Inferior parietal cortex (tissue), 1 donor: ENCODE results near the gene PTPRN2.

Experiments used
- DNase-seq: peaks from one replicate; pipeline ENCODE4 v3.0.0-alpha.2; 2016; ENCODE audit errors: extremely low spot score

PTPRN2 gene

DNA sequence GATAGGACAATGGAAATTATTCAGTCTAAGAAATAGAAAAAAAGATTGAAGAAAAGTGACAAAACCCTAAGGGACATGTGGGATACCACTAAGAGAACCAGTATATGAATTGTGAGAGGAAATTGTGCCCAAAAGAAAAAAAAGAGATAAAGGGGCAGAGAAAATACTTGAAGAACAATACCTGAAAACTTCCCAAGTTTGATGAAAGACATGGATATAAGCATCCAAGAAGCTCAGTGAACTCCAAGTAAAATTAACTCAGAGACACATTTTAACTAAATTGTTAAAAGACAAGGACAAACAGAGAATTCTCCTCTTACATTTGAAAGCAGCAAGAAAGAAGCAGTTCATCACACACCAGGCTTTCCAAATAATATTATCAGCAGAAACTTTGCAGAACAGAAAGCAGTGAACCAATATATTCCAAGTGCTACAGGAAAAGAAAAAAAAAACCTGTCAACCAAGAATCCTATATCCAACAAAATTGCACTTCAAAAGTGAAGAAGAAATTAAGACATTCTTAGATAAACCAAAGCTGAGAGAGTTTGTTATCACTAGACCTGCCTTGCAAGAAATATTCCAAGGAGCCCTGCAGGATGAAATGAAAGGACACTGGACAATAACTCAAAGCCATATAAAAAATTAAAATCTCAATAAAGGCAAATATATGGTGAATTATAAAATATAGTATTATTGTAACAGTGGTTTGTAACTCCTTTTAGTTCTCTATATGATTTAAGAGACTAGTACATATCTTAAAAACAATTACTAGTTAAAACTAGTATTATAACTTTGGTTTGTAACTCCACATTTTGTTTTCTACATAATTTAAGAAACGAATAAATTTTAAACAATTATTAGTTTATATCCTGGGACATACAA, 470.0 kb downstream of the PTPRN2 start:
- no peak for DNase-seq

DNA sequence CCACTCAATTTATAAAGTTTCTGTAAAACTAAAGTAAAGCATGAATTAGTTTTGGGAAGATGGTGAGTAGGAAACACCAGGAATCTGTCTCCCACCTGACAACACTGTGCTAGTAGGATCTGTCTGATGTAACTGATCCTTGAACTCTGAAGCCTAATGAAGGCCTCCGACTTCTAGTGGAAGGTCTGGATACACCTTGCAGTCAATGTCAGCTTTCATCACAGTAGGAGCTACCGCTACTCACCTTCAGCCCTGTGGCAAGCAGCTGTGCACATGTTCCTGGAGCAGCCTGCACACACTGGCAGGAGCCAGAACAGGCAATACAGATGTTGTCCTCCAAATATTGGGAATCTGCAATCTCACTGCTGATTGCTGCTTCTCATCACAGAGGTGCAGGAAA, 471.4 kb downstream of the PTPRN2 start:
- DNase-seq: no peak

DNA sequence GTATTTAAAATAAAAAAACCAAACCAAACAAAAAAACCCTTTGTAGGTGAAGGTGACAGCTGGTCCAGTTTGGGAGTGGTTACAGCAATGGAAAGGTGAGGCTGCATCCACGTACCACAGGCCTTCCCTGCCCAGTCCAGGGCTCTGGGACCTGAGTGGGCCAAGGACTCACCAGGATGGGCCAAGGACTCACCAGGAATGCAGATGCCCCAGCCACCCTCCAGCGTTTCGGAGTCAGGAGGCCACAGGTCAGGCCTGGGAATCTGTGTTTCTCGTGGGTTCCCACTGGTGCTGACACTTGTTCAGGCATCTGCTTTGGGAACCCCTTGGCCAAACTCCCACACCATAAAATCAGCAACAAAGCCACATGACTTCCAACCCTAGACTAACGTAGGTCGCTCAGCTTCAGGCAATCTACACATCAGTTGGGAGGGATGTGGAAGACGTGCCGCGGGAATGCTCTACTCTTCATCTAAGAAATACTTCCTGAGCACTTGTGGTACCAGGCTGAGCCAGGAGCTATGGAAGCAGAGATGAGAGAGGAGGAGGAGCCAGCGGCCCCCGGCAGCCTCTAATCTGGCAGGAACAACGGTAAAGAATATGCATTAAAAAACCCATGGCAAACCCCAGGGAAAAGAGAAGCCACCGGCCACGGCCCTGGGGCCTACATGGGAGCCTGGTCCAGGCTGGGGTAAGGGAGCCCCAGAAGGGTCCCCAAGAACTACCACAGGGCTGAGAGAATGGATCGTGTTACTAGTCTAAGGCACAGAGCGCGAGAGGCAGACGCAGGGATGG, 473.4 kb downstream of the PTPRN2 start:
- DNase-seq: no peak

DNA sequence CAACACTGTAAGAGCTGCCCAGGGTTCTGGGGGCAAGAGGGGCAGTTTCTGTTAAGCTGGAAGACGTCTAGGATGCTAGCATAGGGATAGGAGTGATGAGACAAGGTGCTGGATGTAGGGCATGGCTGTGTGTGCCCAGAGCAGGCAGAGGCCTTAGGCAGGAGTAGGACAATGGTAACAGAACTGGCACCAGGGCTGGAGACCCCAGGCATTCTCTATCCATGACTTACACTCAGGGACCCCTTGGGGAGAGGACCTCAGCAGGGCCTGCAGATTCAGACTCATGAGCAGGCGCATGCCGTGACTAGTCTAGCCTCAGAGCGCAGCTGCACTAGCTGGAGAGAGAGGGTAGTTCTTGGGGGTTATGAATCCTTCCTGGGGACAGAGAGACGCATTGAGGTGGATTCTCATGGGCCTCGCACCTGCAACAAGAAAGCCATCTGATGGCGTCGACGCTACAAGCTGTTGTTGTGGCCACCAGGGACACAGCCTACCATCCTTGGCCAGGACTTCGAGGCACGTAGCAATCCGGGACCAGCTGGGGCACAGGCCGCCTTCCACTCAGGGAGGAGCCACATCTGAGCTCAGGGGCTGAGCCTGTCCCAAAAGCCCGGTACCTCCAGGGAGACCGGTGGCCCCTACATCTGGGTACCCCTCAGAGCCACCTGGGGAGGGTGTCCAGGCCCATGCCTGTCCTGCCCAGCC, 474.1 kb downstream of the PTPRN2 start:
- no peak for DNase-seq

DNA sequence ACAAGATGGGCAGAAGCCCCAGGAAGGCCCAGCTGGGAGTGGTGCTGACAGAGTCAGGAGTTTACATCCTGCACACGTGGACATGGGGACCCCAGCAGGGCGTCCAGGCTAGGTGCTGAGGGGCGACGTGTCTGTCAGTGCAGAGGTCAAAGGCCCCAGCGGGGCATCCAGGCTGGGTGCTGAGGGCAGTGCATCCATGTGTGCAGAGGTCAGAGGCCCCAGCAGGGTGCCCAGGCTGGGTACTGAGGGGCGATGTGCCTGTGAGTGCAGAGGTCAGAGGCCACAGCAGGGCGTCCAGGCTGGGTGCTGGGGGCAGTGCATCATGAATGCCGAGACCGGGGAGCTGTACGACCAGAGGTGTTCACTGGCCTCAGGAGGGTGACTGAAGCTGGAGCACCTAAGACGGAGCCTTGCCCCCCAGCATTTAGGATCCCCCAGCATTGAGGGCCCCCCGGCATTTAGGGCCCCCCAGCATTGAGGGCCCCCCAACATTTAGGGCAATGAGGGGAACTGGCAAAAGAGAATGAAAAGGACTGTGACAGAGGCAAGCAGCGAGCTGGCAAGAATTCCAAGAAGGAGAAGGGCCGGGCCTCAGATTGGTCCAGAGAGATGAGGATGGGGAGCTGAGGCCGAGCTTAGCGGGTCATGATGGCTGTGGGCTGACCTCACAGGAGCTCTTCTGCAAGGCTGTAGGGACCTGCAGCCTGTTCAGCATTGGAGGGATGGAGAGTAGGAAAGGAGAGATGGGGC, 474.9 kb downstream of the PTPRN2 start:
- no peak for DNase-seq

DNA sequence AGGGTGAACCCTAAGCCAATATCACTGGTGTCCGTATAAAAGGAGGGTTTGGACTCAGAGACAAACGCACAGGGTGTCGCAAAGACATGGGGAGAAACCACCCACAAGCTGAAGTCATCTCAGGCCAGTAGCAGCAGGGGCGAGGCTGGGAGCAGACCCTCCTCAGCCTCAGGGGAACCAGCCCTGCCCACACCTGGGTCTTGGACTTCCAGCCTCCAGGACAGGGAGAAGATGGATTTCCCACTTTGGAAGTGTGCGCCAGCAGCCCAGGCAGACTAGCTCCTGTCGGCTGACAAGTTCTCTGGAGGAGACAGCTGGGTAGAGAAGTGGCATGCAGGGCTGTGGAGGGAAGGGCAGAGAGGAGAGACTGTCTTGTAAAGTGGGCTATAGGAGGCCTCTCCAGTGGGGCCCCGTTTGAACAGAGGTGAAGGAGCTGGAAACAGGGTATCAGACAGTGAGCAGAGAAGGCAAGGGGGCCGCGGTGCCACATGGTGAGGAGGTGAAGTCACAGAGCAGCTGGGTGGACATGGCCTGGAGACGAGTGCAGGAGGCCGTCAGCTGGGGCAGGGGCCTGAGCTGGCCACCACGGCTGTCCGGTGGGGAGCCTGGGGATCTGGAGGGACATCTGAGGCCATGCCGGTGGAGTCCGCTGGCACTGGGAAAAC, 475.6 kb downstream of the PTPRN2 start:
- DNase-seq: no peak

DNA sequence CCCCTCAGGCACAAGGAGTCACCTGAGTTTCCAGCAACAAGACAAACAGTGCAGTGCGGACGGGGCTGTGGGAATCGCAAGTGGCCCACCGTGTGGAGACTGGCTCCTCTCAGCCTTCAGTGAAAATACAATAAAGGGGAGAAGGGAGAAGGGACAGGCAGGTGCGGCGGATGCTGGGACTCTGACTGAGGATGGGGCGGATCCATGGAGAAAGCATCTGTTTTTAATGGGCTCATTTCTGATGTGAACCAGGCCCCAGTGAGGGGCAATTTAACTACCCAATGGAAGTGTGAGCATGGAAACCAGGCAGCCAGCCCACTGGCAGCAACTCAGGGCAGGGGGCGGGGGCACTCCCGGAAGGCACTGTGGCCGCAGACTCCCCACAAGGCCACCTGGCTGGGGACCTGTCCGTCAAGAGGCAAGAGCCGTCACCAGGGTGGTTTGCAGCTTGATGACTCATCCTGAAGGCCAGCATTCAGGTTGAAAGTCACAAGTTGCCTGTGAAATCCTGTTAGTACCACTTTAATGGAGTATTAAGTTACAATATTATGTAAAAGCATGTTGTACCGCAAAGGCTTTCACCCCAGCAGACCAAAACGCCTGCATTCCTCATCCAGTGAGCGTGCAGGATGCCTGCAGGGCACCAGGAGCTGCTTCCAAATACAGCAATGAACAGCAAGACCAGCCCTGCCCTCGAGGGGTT, 476.4 kb downstream of the PTPRN2 start:
- DNase-seq: no peak

DNA sequence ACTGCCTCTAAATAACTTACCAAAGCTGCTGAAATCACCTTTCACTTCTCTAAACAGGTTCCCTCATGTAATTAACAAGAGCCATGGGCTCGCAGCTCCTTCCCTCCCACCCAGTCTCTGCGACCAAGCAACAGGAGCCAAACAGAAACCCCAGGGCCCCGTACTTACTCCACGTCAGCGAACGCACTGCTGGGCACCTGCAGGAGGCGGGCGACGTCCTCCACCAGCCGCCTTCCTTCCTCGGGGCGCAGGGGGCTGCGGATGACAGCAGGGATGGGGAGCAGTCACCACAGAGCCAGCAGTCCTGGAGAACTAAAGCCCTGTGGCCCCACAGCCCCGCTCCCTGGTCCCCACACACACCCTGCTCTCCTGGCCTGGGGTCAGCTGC, 477.0 kb downstream of the PTPRN2 start:
- DNase-seq: no peak

DNA sequence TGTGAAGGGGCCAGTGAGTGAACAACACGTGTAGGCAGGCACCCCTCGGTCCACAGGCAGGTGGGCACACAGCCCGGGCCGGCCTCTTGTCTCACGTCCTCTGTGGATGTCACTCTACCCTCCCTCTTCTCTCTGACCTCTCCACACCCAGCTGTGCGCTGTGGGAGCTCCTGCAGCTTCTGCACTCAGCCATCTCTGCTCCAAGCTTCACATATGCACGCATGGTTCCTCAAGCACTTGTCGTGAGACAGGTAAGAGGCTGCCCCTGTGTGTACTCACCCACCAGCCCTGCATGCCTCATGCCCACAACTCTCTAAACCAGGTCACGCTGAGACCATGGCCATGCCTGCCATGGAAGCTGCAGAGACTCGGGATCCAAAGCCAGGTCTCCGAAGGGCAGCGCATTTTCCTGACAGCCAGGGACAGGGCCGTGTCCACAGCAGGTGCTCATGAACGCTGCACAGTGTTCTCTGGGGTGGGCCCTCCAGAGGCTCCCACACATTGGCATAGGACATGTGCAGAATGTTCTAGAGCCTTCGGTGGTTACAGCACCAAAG, 477.5 kb downstream of the PTPRN2 start:
- no peak for DNase-seq

DNA sequence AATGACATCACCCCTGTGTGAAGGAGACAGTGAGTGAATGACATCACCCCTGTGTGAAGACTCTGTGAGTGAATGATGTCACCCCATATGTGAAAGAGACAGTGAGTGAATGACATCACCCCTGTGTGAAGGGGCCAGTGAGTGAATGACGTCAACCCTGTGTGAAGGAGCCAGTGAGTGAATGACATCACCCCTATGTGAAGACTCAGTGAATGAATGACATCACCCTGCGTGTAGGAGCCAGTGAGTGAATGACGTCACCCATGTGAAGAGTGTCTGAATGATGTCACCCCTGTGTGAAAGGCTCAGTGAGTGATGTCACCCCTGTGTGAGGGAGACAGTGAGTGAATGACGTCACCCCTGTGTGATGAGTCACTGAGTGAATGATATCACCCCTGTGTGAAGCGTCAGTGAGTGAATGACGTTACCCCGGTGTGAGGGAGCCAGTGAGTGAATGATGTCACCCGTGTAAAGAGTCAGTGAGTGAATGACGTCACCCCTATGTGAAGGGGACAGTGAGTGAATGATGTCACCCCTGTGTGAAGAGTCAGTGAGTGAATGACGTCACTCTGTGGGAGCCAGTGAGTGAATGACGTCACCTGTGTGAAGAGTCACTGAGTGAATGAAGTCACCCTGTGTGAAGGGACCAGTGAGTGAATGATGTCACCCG, 478.1 kb downstream of the PTPRN2 start:
- DNase-seq: no peak

DNA sequence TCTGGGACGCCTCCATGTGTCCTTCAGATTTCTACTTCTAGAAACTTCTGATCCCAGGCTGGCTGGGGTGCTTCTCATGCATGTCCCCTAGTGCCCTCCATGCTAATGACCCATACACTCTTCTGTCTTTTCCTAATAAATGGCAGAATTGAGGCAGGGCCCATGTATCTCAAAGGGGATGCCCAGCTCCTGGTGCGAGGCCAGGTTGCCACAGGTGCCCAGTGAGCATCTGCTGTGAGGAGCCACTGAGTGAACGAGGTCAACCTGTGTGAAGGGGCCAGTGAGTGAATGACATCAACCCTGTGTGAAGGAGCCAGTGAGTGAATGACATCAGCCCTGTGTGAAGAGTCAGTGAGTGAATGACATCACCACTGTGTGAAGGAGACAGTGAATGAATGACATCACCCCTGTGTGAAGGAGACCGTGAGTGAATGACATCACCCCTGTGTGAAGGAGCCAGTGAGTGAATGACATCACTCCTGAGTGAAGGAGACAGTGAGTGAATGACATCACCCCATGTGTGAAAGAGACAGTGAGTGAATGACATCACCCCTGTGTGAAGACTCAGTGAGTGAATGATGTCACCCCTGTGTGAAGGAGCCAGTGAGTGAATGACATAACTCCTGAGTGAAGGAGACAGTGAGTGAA, 478.9 kb downstream of the PTPRN2 start:
- no peak for DNase-seq

DNA sequence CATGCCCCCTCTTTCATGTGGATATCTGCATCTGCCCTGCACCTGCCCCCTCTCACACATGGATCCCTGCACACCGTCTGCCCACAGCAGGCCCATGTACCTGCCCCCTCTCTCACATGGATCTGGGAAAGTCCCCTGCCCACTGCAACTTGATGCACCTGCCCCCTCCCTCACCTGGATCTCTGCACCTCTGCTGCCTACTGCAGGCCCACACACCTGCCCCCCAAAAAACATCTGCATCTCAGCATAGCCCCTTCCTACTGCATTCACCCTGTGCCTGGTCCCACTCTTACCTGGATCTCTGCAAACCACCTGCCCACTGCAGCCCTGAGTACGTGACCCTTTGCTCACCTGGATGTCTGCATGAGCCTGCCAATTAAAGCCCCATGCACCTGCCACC, 479.8 kb downstream of the PTPRN2 start:
- no peak for DNase-seq

DNA sequence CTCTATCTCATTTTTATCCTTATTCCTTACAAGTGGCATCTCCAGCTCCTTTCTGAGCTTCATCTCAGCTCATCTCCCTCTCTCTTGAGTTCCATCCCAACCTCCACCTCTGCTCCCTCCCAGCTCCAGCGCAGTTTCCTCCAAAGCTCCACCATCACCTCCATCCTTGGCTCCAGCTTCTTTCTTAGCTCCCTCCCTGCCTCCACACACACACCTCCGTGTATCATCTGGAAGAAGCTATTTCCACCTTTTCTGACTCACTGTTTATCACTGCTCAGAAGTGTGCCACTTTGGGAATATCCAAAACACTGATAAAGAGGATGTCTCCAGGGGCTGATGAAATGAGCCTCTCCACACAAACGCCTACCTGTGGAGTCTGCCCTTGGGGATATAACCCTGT, 481.4 kb downstream of the PTPRN2 start:
- DNase-seq: no peak

DNA sequence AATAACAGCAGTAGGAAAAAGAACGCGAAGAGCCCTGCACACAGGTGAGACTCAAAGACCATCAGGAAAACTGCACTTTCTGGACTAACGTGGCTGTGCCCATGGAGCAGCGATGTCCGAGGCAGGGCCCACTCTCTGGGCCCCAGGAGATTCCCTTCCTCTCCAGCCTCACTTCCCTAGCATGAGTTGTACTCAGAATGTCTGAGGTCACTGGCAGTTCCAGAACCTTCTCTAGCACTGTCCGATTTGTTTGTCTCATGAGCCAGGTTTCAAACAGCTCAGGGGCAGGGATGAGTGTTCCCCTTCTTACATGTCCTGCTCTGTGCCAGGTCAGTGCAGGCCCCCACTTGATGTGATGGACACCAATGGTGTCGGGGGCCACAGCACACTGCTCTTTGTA, 484.2 kb downstream of the PTPRN2 start:
- DNase-seq: no peak

DNA sequence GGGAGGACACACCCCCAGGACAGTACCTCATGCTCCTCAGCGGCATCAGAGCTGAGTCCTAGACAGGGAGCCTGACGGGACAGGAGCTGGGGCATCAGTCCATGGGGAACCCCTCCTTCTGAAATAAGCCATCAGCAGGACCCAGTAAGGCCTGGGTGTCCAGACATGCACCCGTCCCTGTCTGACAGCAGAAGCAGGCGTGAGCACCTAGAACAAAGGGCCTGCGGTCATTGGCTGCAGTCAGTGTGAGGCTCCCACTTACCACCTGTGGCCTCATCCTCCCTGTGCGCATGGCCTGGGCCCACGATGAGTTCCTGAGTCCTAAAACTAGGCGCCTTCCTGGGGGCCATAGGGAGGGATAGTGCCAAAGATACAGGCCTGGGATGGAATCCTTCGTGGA, 484.7 kb downstream of the PTPRN2 start:
- no peak for DNase-seq

DNA sequence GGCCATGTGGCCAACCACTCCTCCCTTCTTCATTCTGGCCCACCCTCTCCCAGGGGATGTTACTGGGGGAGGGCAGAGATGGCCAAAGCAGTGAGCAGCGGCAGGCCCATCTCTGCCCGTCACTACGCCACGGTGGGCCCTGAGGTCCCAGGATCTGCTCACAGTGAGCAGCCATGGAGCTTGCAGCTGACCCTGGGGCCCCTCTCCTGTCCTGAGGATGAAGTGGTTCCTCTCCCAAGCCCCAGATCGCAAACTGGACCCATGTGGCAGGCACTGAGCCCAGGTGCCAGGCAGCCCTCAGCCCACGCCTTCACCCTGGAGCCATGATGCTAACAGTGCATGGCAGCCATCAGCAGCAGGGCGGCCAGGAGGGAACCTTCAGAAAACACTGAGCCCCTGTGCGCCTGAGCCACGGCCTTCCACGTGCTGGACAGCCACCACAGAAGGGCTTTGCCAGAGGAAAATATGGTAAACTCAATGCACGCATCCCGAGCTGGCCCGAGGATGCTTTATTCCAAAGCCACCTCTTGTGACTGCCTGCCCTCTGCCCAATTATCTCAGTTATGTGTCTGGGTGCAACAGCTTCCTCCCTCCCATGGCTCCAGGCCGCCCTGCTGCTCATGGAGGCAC, 485.7 kb downstream of the PTPRN2 start:
- DNase-seq: no peak

DNA sequence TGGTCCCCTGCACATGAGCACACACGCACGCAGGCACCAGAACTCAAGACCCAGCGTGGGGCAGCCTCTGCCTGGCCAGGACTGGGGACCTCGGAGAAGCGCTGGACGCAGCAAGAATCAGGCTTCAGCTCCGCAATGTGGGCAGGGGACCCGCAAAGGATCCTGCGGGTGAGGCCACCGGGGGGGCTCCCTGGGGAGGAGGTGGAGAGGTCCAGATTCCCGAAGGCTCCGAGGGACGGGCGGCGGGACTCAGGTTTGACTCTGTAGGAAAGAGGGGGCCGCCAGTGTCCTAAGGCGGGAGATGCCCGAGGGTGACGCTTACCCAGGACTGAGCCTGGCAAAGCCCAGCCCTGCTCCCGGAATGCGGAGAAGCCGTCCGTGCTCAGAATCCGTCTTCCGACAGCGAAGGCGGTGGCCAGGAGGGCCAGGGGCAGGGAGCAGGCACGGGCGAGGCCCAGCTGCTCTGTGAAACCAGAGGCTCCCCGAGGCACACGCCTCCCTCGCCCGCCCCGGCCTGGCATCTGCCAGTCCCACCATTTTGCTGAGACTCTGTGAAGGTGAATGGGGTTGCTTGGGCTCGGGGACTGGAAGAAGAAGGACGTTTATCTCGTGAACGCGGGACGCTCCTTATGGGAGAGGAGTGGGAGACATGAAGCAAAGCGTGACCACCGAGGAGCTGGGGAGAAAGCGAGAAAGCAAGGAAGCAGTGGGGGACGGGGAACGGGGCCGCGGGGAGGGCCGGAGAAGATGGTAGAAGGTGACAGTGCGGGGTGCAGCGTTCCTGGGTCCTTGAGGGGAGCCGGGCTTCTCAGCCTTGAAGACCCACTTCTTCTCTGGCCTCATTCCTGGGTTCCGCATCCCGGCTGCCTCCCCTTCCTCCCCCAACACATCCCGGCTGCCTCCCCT, 489.2 kb downstream of the PTPRN2 start:
- DNase-seq: no peak
